ENCODE data around the gene UNC79. TPM values are rescaled to one million over a fixed set of nuclear protein-coding genes. Genes with fewer than 3 reads are reported as not detected.
A peak's percentile ranks its signal among the peaks of the same experiment; 100 is the strongest.

Gene UNC79
- total and polyA plus RNA-seq, 11 donors, result 0.04 to 0.58 (median 0.42) TPM

DNA sequence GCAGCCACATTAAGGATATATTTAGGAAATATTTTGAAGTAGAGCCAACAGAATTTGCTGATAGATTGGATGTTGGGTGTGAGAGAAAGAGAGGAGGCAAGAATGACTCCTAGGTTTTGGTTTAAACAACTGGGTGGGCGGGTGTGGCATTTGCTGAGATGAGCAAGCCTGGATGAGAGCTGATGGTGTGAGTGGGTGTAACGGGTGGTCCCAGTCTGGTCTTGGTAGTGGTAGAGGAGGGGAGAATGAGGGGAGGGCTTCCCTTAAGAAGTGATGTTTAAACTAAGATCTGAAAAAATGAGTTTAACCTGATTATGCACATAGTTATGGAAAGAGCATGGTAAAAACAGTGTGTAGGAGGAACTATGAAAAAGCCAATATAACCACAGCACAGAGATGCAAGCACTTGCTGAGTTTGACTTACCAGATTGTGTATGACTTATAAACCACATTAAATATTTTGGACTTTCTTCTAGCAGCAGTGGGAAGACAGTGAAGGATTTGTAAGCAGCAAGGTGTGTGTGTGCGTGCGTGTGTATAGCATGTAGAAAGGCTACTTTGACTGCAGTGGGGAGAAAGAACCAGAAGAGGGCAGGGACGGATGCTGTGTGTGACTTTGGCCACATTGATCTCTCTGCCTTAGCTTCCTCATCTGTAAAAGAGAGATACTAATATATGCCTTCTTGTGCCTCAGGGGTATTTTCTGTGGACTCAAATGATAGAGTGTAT is 217.9 kb downstream of the UNC79 start:
- no peaks in the 10 kb centered on the region for H3K36me3 ChIP-seq
- no peak overlapping the region for H3K4me3 ChIP-seq
- DNase-seq, result no peak
- TF ChIP-seq POLR2A (IDR thresholded peaks at IDR 0.05), result no peak
- TF ChIP-seq, protein P1, sequence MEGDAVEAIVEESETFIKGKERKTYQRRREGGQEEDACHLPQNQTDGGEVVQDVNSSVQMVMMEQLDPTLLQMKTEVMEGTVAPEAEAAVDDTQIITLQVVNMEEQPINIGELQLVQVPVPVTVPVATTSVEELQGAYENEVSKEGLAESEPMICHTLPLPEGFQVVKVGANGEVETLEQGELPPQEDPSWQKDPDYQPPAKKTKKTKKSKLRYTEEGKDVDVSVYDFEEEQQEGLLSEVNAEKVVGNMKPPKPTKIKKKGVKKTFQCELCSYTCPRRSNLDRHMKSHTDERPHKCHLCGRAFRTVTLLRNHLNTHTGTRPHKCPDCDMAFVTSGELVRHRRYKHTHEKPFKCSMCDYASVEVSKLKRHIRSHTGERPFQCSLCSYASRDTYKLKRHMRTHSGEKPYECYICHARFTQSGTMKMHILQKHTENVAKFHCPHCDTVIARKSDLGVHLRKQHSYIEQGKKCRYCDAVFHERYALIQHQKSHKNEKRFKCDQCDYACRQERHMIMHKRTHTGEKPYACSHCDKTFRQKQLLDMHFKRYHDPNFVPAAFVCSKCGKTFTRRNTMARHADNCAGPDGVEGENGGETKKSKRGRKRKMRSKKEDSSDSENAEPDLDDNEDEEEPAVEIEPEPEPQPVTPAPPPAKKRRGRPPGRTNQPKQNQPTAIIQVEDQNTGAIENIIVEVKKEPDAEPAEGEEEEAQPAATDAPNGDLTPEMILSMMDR (IDR thresholded peaks at IDR 0.05), result peak in 7 of 12 donors; percentile 12 to 31 (median 22)
- H3K27ac ChIP-seq, result no peak overlapping the region
- peak in 3 of 4 donors; percentile 34 to 61 (median 59) for ATAC-seq
- H3K9me3 ChIP-seq, result peaks cover 0 to 4% (median 0%) of the 10 kb centered on the region in 12 donors
- H3K4me1 ChIP-seq, result no peaks in the 10 kb centered on the region
- WGBS, 4 donors, result 56 to 61% (median 57%) methylated on average over 5 of the region's 5 CpGs
- no peaks in the 10 kb centered on the region for H3K27me3 ChIP-seq
- intact Hi-C loops (cut with DNase I), result no loop called here

DNA sequence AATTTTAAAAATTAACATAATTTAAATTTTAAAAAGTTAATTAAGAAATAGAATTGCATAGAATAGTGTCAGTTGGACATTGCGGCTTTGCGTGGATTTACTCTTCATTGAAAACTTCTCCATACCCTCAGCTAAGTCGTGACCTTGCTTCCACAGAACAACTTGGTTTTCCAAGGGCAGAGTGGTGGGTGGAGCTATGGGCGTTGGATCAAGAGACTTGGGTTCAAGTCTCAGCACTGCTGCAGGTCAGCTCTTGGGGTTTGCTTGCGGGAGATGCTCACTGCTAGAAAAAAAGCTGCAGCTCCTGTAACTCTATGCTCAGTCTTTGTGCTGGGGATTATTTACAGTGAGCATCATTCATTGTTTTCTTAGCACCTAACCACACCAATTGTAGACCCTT is 223.9 kb downstream of the UNC79 start:
- ATAC-seq (no peak), DNase-seq (no peak)
- H3K27me3 ChIP-seq, result peaks cover 0 to 4% (median 0%) of the 10 kb centered on the region in 9 donors
- peaks cover 0 to 5% (median 0%) of the 10 kb centered on the region in 12 donors for H3K4me1 ChIP-seq
- H3K9me3 ChIP-seq, result peaks cover 0 to 4% (median 0%) of the 10 kb centered on the region in 12 donors
- intact Hi-C loops (cut with DNase I), result loop anchor here in 6 of 10 donors (1.0 to 10.0 kb wide), 6 partner anchors 134 to 350 kb away; partner anchors contain the start of genes PRIMA1 (in 3 of the 6) and CCDC197 (in 1 of the 6)
- 80 to 86% (median 85%) methylated on average over 5 of the region's 5 CpGs for WGBS, 4 donors
- H3K27ac ChIP-seq, result no peak overlapping the region
- TF ChIP-seq, protein P1 (IDR thresholded peaks at IDR 0.05), result no peak
- TF ChIP-seq POLR2A (IDR thresholded peaks at IDR 0.05), result no peak
- H3K4me3 ChIP-seq, result no peak overlapping the region
- H3K36me3 ChIP-seq, result no peaks in the 10 kb centered on the region

DNA sequence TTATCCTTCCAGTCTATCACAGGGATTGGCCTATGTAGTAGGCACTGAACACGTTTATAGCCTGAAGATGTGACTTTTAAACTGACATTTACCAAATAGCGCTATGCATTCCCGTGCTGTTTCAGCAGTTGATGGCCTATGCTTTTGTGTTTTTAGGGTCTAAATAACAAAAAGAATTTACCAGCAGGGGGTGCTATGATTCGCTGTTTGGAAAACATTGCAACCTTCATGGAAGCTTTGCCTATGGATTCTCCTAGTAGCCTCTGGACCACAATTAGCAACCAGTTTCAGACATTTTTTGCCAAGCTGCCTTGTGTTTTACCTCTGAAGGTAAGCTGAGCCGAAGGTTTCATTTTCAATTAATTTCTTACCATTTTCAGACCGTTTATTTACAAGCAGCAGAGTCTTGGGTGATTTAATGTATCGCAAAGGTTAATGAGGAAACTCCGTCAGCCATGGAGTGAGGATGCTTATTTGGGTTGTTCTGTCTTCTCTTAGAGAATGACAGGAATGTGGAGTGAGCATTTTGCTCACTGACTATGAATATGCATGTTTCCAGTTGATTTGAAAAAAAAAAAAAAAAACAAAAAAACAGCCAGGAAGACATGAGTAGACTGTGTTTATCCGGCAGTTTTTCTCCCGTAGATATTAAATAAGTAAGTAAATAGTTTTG is 224.5 kb downstream of the UNC79 start:
- ATAC-seq, result peak in 2 of 4 donors; percentile 41 to 42

More for the DNA sequence above, 224.5 kb downstream of the UNC79 start:
- peaks cover 0 to 4% (median 0%) of the 10 kb centered on the region in 12 donors for H3K9me3 ChIP-seq
- peaks cover 0 to 4% (median 0%) of the 10 kb centered on the region in 9 donors for H3K27me3 ChIP-seq
- TF ChIP-seq, protein P1 (IDR thresholded peaks at IDR 0.05), result peak; percentile 37 to 69 (median 51)
- no peak for TF ChIP-seq POLR2A (IDR thresholded peaks at IDR 0.05)
- no peak overlapping the region for H3K4me3 ChIP-seq
- intact Hi-C loops (cut with DNase I), result loop anchor here (1.0 to 10.0 kb wide), 8 partner anchors 134 to 350 kb away; partner anchors contain the start of genes PRIMA1 (in 3 of the 10) and CCDC197 (in 1 of the 10)
- peaks cover 0 to 5% (median 0%) of the 10 kb centered on the region in 12 donors for H3K4me1 ChIP-seq
- 40 to 45% (median 42%) methylated on average over 10 of the region's 10 CpGs for WGBS, 4 donors
- H3K27ac ChIP-seq, result no peak overlapping the region
- no peak for DNase-seq
- H3K36me3 ChIP-seq, result no peaks in the 10 kb centered on the region

Data from heart left ventricle (tissue), 16 donors.